HEK293 (cell line): ENCODE data around the gene WDR75.

Source experiments
- HOXA7 ChIP-seq: sonication (generic); formaldehyde crosslinking; IDR thresholded peaks from 2 replicates; pipeline ENCODE4 v1.8.1; 2022; ENCODE audit warnings: missing genetic modification reagents, borderline replicate concordance
- ZNF24 ChIP-seq: fragments of 450-650 bp; formaldehyde crosslinking; IDR thresholded peaks from 2 replicates; pipeline ENCODE4 v1.5.1; 2016; ENCODE audit warnings: missing biosample characterization, missing genetic modification characterization
- ZNF623 ChIP-seq: fragments of 450-650 bp; formaldehyde crosslinking; IDR thresholded peaks from 2 replicates; pipeline ENCODE4 v1.5.1; 2016; ENCODE audit warnings: missing biosample characterization, missing genetic modification characterization
- ZNF707 ChIP-seq: fragments of 450-650 bp; formaldehyde crosslinking; IDR thresholded peaks from 2 replicates; pipeline ENCODE4 v1.5.1; 2016; ENCODE audit warnings: missing biosample characterization, missing genetic modification characterization
- TF ChIP-seq, protein P1 (sequence below): fragments of 450-650 bp; formaldehyde crosslinking; IDR thresholded peaks from 2 replicates; pipeline ENCODE4 v1.5.1; 2016; ENCODE audit warnings: missing biosample characterization, missing genetic modification characterization
- TF ChIP-seq, protein P2 (sequence below): fragments of 450-650 bp; formaldehyde crosslinking; IDR thresholded peaks from 2 replicates; pipeline ENCODE4 v1.5.1; 2016; ENCODE audit warnings: missing biosample characterization, missing genetic modification characterization, low read depth
- TF ChIP-seq, protein P3 (sequence below): IDR thresholded peaks from 2 replicates; pipeline ENCODE4 v1.6.1; 2011; ENCODE audit warnings: mild to moderate bottlenecking, low read depth, low read length, borderline replicate concordance

DNA sequence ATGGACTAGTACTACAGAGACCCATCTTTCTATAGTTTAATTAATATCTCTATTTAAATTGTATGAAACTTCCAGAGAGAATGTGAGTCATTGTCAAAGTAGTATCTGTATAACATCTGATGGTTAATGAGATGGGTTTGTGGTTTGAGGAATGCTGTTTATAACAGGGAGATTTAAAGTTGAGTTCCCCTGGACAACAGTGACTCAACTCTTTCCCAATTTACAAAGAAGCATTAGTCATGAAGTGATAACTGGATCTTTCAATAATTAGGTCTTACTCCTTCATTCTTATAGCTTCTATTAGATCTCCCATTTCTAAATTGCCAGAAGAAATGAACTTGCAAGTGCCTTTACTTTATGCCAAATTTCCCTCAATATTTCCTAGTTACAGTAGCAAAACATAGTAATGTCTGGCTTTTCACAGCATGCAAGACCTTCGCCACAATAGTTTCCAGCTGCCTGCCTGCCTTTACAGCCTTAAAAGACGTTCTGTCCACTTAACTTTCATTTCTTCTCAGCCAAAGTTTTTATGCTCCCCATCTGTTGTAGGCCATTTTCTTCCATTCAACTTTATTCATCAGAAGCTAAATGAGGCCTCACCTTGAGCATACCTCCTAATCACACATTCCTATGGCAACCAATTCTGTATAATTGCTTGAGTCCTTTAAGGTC is 47.7 kb upstream of the WDR75 start:
- TF ChIP-seq, protein P1, sequence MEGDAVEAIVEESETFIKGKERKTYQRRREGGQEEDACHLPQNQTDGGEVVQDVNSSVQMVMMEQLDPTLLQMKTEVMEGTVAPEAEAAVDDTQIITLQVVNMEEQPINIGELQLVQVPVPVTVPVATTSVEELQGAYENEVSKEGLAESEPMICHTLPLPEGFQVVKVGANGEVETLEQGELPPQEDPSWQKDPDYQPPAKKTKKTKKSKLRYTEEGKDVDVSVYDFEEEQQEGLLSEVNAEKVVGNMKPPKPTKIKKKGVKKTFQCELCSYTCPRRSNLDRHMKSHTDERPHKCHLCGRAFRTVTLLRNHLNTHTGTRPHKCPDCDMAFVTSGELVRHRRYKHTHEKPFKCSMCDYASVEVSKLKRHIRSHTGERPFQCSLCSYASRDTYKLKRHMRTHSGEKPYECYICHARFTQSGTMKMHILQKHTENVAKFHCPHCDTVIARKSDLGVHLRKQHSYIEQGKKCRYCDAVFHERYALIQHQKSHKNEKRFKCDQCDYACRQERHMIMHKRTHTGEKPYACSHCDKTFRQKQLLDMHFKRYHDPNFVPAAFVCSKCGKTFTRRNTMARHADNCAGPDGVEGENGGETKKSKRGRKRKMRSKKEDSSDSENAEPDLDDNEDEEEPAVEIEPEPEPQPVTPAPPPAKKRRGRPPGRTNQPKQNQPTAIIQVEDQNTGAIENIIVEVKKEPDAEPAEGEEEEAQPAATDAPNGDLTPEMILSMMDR (tag by site-specific recombination), result no peak
- TF ChIP-seq ZNF707 (tag by site-specific recombination), result no peak
- 0 out of 2 replicates have a peak, but pooled peaks have one; percentile 21 for TF ChIP-seq ZNF24 (tag by site-specific recombination)
- no peak for TF ChIP-seq HOXA7 (CRISPR knock-in tag)
- TF ChIP-seq ZNF623, result no peak
- TF ChIP-seq, protein P2, sequence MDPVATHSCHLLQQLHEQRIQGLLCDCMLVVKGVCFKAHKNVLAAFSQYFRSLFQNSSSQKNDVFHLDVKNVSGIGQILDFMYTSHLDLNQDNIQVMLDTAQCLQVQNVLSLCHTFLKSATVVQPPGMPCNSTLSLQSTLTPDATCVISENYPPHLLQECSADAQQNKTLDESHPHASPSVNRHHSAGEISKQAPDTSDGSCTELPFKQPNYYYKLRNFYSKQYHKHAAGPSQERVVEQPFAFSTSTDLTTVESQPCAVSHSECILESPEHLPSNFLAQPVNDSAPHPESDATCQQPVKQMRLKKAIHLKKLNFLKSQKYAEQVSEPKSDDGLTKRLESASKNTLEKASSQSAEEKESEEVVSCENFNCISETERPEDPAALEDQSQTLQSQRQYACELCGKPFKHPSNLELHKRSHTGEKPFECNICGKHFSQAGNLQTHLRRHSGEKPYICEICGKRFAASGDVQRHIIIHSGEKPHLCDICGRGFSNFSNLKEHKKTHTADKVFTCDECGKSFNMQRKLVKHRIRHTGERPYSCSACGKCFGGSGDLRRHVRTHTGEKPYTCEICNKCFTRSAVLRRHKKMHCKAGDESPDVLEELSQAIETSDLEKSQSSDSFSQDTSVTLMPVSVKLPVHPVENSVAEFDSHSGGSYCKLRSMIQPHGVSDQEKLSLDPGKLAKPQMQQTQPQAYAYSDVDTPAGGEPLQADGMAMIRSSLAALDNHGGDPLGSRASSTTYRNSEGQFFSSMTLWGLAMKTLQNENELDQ (tag by site-specific recombination), result no peak
- TF ChIP-seq, protein P3, sequence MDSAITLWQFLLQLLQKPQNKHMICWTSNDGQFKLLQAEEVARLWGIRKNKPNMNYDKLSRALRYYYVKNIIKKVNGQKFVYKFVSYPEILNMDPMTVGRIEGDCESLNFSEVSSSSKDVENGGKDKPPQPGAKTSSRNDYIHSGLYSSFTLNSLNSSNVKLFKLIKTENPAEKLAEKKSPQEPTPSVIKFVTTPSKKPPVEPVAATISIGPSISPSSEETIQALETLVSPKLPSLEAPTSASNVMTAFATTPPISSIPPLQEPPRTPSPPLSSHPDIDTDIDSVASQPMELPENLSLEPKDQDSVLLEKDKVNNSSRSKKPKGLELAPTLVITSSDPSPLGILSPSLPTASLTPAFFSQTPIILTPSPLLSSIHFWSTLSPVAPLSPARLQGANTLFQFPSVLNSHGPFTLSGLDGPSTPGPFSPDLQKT, result no peak
